IPS-15b (cell line): Measurements from ENCODE around the gene ACKR1.

Experiments used
- H3K27me3 ChIP-seq: one replicate; pipeline ENCODE4 v1.6.1; 2013; ENCODE audit warnings: low read length; ENCODE audit not compliant: control insufficient read depth, insufficient read depth
- H3K36me3 ChIP-seq: one replicate; pipeline ENCODE4 v1.6.1; 2013; ENCODE audit warnings: low read length; ENCODE audit not compliant: control insufficient read depth, insufficient read depth
- H3K4me1 ChIP-seq: one replicate; pipeline ENCODE4 v1.6.1; 2013; ENCODE audit warnings: mild to moderate bottlenecking, low read length; ENCODE audit not compliant: control insufficient read depth, insufficient read depth
- H3K4me3 ChIP-seq: one replicate; pipeline ENCODE4 v1.5.1; 2013; ENCODE audit warnings: low read depth, low read length
- H3K9ac ChIP-seq: one replicate; pipeline ENCODE4 v1.6.1; 2013; ENCODE audit warnings: low read depth, mild to moderate bottlenecking, low read length
- H3K9me3 ChIP-seq: one replicate; pipeline ENCODE4 v1.6.1; 2013; ENCODE audit warnings: mild to moderate bottlenecking, low read length; ENCODE audit not compliant: control insufficient read depth, insufficient read depth

ACKR1 gene

GRCh38 chr1:159196543-159196942, 8.1 kb upstream of the ACKR1 start:
- Histone ChIP-seq H3K36me3 (no peaks in the 10 kb centered on the region), H3K9me3 (no peaks in the 10 kb centered on the region), H3K27me3 (no peaks in the 10 kb centered on the region), H3K9ac (no peak overlapping the region), H3K4me3 (no peak overlapping the region), H3K4me1 (no peaks in the 10 kb centered on the region)

GRCh38 chr1:159197561-159198557, 6.8 kb upstream of the ACKR1 start:
- peaks cover 3% of the 10 kb centered on the region for H3K36me3 ChIP-seq
- H3K4me1 ChIP-seq = no peaks in the 10 kb centered on the region
- H3K27me3 ChIP-seq = no peaks in the 10 kb centered on the region
- H3K9me3 ChIP-seq = no peaks in the 10 kb centered on the region
- no peak overlapping the region for H3K4me3 ChIP-seq
- no peak overlapping the region for H3K9ac ChIP-seq

- peaks cover 3% of the 10 kb centered on the region for H3K36me3 ChIP-seq
- H3K4me1 ChIP-seq = no peaks in the 10 kb centered on the region
- H3K27me3 ChIP-seq = no peaks in the 10 kb centered on the region
- H3K9ac ChIP-seq = no peak overlapping the region
- no peak overlapping the region for H3K4me3 ChIP-seq
- H3K9me3 ChIP-seq = no peaks in the 10 kb centered on the region
These were observed 4.8 kb upstream of the ACKR1 start for GRCh38 chr1:159199901-159200300.

GRCh38 chr1:159200769-159201168, 3.9 kb upstream of the ACKR1 start:
- peaks cover 3% of the 10 kb centered on the region for H3K36me3 ChIP-seq
- H3K4me1 ChIP-seq = peaks cover 3% of the 10 kb centered on the region
- peak overlapping the region; percentile 12 for H3K9ac ChIP-seq
- H3K27me3 ChIP-seq = no peaks in the 10 kb centered on the region
- H3K9me3 ChIP-seq = no peaks in the 10 kb centered on the region
- H3K4me3 ChIP-seq = no peak overlapping the region

GRCh38 chr1:159201642-159202041, 3.0 kb upstream of the ACKR1 start:
- peaks cover 3% of the 10 kb centered on the region for H3K4me1 ChIP-seq
- peaks cover 3% of the 10 kb centered on the region for H3K36me3 ChIP-seq
- H3K4me3 ChIP-seq = no peak overlapping the region
- no peaks in the 10 kb centered on the region for H3K9me3 ChIP-seq
- no peaks in the 10 kb centered on the region for H3K27me3 ChIP-seq
- no peak overlapping the region for H3K9ac ChIP-seq

- Histone ChIP-seq H3K9me3 (no peaks in the 10 kb centered on the region), H3K27me3 (peaks cover 4% of the 10 kb centered on the region), H3K4me3 (no peak overlapping the region), H3K4me1 (peaks cover 5% of the 10 kb centered on the region), H3K36me3 (peaks cover 3% of the 10 kb centered on the region), H3K9ac (no peak overlapping the region)
These were observed 1.1 kb upstream of the ACKR1 start for GRCh38 chr1:159203610-159204009.

GRCh38 chr1:159205225-159205624, 550 bp downstream of the ACKR1 start:
- Histone ChIP-seq H3K27me3 (peaks cover 4% of the 10 kb centered on the region), H3K4me3 (no peak overlapping the region), H3K36me3 (peaks cover 3% of the 10 kb centered on the region), H3K4me1 (peaks cover 5% of the 10 kb centered on the region), H3K9ac (no peak overlapping the region), H3K9me3 (no peaks in the 10 kb centered on the region)

- no peak overlapping the region for H3K9ac ChIP-seq
- peaks cover 5% of the 10 kb centered on the region for H3K4me1 ChIP-seq
- H3K36me3 ChIP-seq = peaks cover 3% of the 10 kb centered on the region
- H3K27me3 ChIP-seq = peaks cover 4% of the 10 kb centered on the region
- H3K9me3 ChIP-seq = no peaks in the 10 kb centered on the region
- no peak overlapping the region for H3K4me3 ChIP-seq
These were observed 1.4 kb downstream of the ACKR1 start for GRCh38 chr1:159206110-159206509.

- Histone ChIP-seq H3K9ac (no peak overlapping the region), H3K4me3 (no peak overlapping the region), H3K9me3 (no peaks in the 10 kb centered on the region), H3K4me1 (peaks cover 5% of the 10 kb centered on the region), H3K36me3 (no peaks in the 10 kb centered on the region), H3K27me3 (peaks cover 4% of the 10 kb centered on the region)
These were observed 2.4 kb downstream of the ACKR1 start for GRCh38 chr1:159207080-159207479.

- no peaks in the 10 kb centered on the region for H3K36me3 ChIP-seq
- peaks cover 4% of the 10 kb centered on the region for H3K27me3 ChIP-seq
- no peak overlapping the region for H3K9ac ChIP-seq
- peak overlapping the region; percentile 49 for H3K4me3 ChIP-seq
- no peaks in the 10 kb centered on the region for H3K9me3 ChIP-seq
- peaks cover 5% of the 10 kb centered on the region for H3K4me1 ChIP-seq
These were observed 3.1 kb downstream of the ACKR1 start for GRCh38 chr1:159207774-159208173.

GRCh38 chr1:159208175-159208825, 3.6 kb downstream of the ACKR1 start:
- Histone ChIP-seq H3K4me3 (peak overlapping the region; percentile 49), H3K36me3 (no peaks in the 10 kb centered on the region), H3K9me3 (no peaks in the 10 kb centered on the region), H3K4me1 (peaks cover 5% of the 10 kb centered on the region), H3K9ac (no peak overlapping the region), H3K27me3 (peaks cover 4% of the 10 kb centered on the region)

GRCh38 chr1:159209061-159209460, 4.4 kb downstream of the ACKR1 start:
- Histone ChIP-seq H3K4me1 (peaks cover 5% of the 10 kb centered on the region), H3K36me3 (no peaks in the 10 kb centered on the region), H3K4me3 (no peak overlapping the region), H3K9me3 (no peaks in the 10 kb centered on the region), H3K9ac (no peak overlapping the region), H3K27me3 (peaks cover 4% of the 10 kb centered on the region)
